SK-N-SH (cell line): ENCODE data around the gene SLC5A11. TPM values are rescaled to one million over a fixed set of nuclear protein-coding genes. Genes with fewer than 3 reads are reported as not detected.
"Not testable (repeated sequence)": the region's sequence is repeated elsewhere in the genome, so short reads cannot be mapped to it uniquely, and the experiment has no call there.

Experiments used
- CTCF ChIA-PET: fragments of 300-600, 350-600 bp; formaldehyde crosslinking; extraction: SDS; loops from one replicate; lab custom pipeline; 2021; lab: Yijun Ruan, JAX
- POLR2A ChIA-PET: fragments of 350-600 bp; sonication (Branson Sonifier 250); formaldehyde crosslinking; extraction: SDS; loops from one replicate; lab custom pipeline; 2020; ENCODE audit warnings: antibody characterized with exemption, inconsistent platforms; lab: Yijun Ruan, JAX
- DNase-seq: peaks from one replicate; pipeline ENCODE4 v3.0.0; 2012
- H2AFZ ChIP-seq: fragments of 200-600 bp; sonication (generic); 2 replicates; pipeline ENCODE4 v1.8.1; 2016; ENCODE audit warnings: antibody characterized with exemption, mild to moderate bottlenecking, low read depth
- H3F3A ChIP-seq: fragments of 200-600 bp; sonication (generic); replicated peaks from 2 replicates; pipeline ENCODE3; 2016; ENCODE audit warnings: antibody characterized with exemption, mild to moderate bottlenecking; ENCODE audit not compliant: insufficient read depth
- H3K27ac ChIP-seq, 2 experiments: fragments of 200-500 bp in 1 of 2; fragments of 200-600 bp in 1 of 2; sonication (Bioruptor generic) in 1 of 2; sonication (generic), shearing (Covaris generic) in 1 of 2; 2 replicates each; pipeline versions ENCODE4 v1.5.1 to v1.6.1; 2014 to 2016; ENCODE audit warnings: low read depth in 2 of 2, inconsistent platforms in 1 of 2, low read length in 1 of 2, mild to moderate bottlenecking in 1 of 2, mixed read lengths in 1 of 2
- H3K27me3 ChIP-seq: fragments of 200-600 bp; sonication (generic), shearing (Covaris generic); 2 replicates; pipeline ENCODE4 v1.6.1; 2016; ENCODE audit warnings: mixed run types; ENCODE audit not compliant: insufficient read depth
- H3K36me3 ChIP-seq, 2 experiments: fragments of 200-500 bp in 1 of 2; fragments of 200-600 bp in 1 of 2; sonication (Bioruptor generic) in 1 of 2; sonication (generic) in 1 of 2; replicated peaks in 1 of 2; 2 replicates each; pipeline versions ENCODE3 to v1.5.1; 2014 to 2016; ENCODE audit warnings: low read length in 1 of 2, mild to moderate bottlenecking in 1 of 2; ENCODE audit not compliant: insufficient read depth in 2 of 2, control insufficient read depth in 1 of 2
- H3K4me1 ChIP-seq, 2 experiments: fragments of 200-500 bp in 1 of 2; fragments of 200-600 bp in 1 of 2; sonication (Bioruptor generic) in 1 of 2; sonication (generic), shearing (Covaris generic) in 1 of 2; 2 replicates each; pipeline versions ENCODE4 v1.5.1 to v1.6.1; 2014 to 2016; ENCODE audit warnings: low read depth in 1 of 2, low read length in 1 of 2, mixed run types in 1 of 2; ENCODE audit not compliant: insufficient read depth in 2 of 2, control insufficient read depth in 1 of 2
- H3K4me2 ChIP-seq: fragments of 200-600 bp; sonication (generic), shearing (Covaris generic); 2 replicates; pipeline ENCODE4 v1.6.1; 2017; ENCODE audit warnings: mixed run types
- H3K4me3 ChIP-seq, 2 experiments: fragments of 200-500 bp in 1 of 2; fragments of 200-600 bp in 1 of 2; sonication (Bioruptor generic) in 1 of 2; sonication (generic), shearing (Covaris generic) in 1 of 2; 2 replicates each; pipeline versions ENCODE4 v1.5.1 to v1.8.1; 2014 to 2016; ENCODE audit warnings: low read depth in 2 of 2, inconsistent platforms in 1 of 2, low read length in 1 of 2, mild to moderate bottlenecking in 1 of 2, mixed read lengths in 1 of 2, moderate library complexity in 1 of 2
- H3K79me2 ChIP-seq: fragments of 200-600 bp; sonication (generic); 2 replicates; pipeline ENCODE4 v1.8.1; 2017; ENCODE audit warnings: mild to moderate bottlenecking; ENCODE audit not compliant: insufficient read depth
- H3K9ac ChIP-seq: fragments of 200-600 bp; sonication (generic); 2 replicates; pipeline ENCODE4 v1.6.1; 2017; ENCODE audit warnings: mixed run types
- H3K9me2 ChIP-seq: fragments of 200-600 bp; sonication (generic); 2 replicates; pipeline ENCODE4 v1.6.1; 2017; ENCODE audit warnings: mixed run types
- H3K9me3 ChIP-seq: fragments of 200-600 bp; sonication (generic); 2 replicates; pipeline ENCODE4 v1.6.1; 2017; ENCODE audit warnings: mixed run types, mild to moderate bottlenecking, moderate library complexity
- H4K20me1 ChIP-seq: fragments of 200-600 bp; sonication (generic); 2 replicates; pipeline ENCODE4 v1.6.1; 2017; ENCODE audit warnings: mild to moderate bottlenecking, mixed run types; ENCODE audit not compliant: insufficient read depth
- EZH2phosphoT487 ChIP-seq: fragments of 200-600 bp; sonication (generic); IDR thresholded peaks from 2 replicates; pipeline ENCODE4 v1.6.1; 2017; ENCODE audit warnings: low read depth, mixed run types, mild to moderate bottlenecking, antibody characterized with exemption, moderate library complexity, borderline replicate concordance
- FOXM1 ChIP-seq: IDR thresholded peaks from 2 replicates; pipeline ENCODE4 v1.4.0; 2012; ENCODE audit warnings: low read depth, mild to moderate bottlenecking
- NFIC ChIP-seq: IDR thresholded peaks from 2 replicates; pipeline ENCODE4 v1.4.0; 2012; ENCODE audit warnings: borderline replicate concordance
- RCOR1 ChIP-seq: fragments of 150-350 bp; IDR thresholded peaks from 2 replicates; pipeline ENCODE4 v1.6.1; 2017; ENCODE audit warnings: antibody characterized with exemption, low read length
- RFX5 ChIP-seq: IDR thresholded peaks from 2 replicates; pipeline ENCODE4 v1.6.1; 2012; ENCODE audit warnings: mild to moderate bottlenecking, improper control_type of control experiment, low read length
- SIN3A ChIP-seq: IDR thresholded peaks from 2 replicates; pipeline ENCODE4 v1.6.1; 2012; ENCODE audit warnings: low read depth, mild to moderate bottlenecking, low read length, moderate library complexity, borderline replicate concordance
- YY1 ChIP-seq: IDR thresholded peaks from 2 replicates; pipeline ENCODE4 v1.4.0; 2012; ENCODE audit warnings: low read depth, mild to moderate bottlenecking
- WGBS: methylation state at CpG from one replicate; pipeline ENCODE4 v1.1.6; 2017; ENCODE audit warnings: low lambda C conversion rate; 5-methylcytosine and 5-hydroxymethylcytosine counted together
- polyA plus RNA-seq, 3 experiments: library from polyadenylated mRNA; depleted of rRNA; stranded (reverse); fragments of >200 nt; gene quantifications; 2 replicates each; pipeline ENCODE4 v1.2.3, GENCODE V29; 2012

SLC5A11 gene
- polyA plus RNA-seq, 1 of the 3 experiments (the other 2 are of a cell fraction) = not detected

- H3K36me3 ChIP-seq = peaks cover 88 to 93% of the 10 kb centered on the region in 2 experiments
- WGBS = 93% methylated on average over 5 of the region's 5 CpGs
- ChIA-PET POLR2A (no interaction called here), CTCF (no interaction called here)
- no peak overlapping the region for H2AFZ ChIP-seq
- H4K20me1 ChIP-seq = no peaks in the 10 kb centered on the region
- no peak overlapping the region for H3K9ac ChIP-seq
- no peak overlapping the region for H3K4me3 ChIP-seq
- H3K9me3 ChIP-seq = no peaks in the 10 kb centered on the region
- H3K9me2 ChIP-seq = no peaks in the 10 kb centered on the region
- H3F3A ChIP-seq = peaks cover 15% of the 10 kb centered on the region
- DNase-seq = no peak
- no peaks in the 10 kb centered on the region for H3K27me3 ChIP-seq
- H3K79me2 ChIP-seq = no peaks in the 10 kb centered on the region
- no peak overlapping the region for H3K4me2 ChIP-seq
- TF ChIP-seq EZH2phosphoT487 (no peak), NFIC (no peak), RCOR1 (no peak)
- H3K27ac ChIP-seq = no peak overlapping the region
- no peaks in the 10 kb centered on the region for H3K4me1 ChIP-seq
Measured at GRCh38 chr16:24805484-24805883, 40.3 kb upstream of the SLC5A11 start.

GRCh38 chr16:24807301-24807700 lies 38.5 kb upstream of the SLC5A11 start:
- Histone ChIP-seq H3K9me2 (no peaks in the 10 kb centered on the region), H2AFZ (no peak overlapping the region)
- CTCF ChIA-PET = interaction anchor here (0.6 kb wide), 1 partner anchor 766 kb away, joined by 3 read pairs; no protein-coding TSS in a partner anchor
- no peak for TF ChIP-seq YY1
- no peak for TF ChIP-seq SIN3A
- TF ChIP-seq, all 33 proteins: peak for 0
- Histone ChIP-seq H4K20me1 (no peaks in the 10 kb centered on the region), H3K36me3 (peaks cover 86 to 89% of the 10 kb centered on the region in 2 experiments), H3K9me3 (no peaks in the 10 kb centered on the region), H3K4me3 (no peak overlapping the region), H3K79me2 (no peaks in the 10 kb centered on the region), H3K4me1 (no peaks in the 10 kb centered on the region), H3K27me3 (no peaks in the 10 kb centered on the region), H3K9ac (no peak overlapping the region), H3K4me2 (no peak overlapping the region), H3K27ac (no peak overlapping the region), H3F3A (peaks cover 16% of the 10 kb centered on the region)
- DNase-seq = no peak
- whole genome bisulfite sequencing = 78% methylated on average over 1 of the region's 1 CpG
- POLR2A ChIA-PET = interaction anchor here (0.6 kb wide), 1 partner anchor 364 kb away, joined by 3 read pairs; no protein-coding TSS in a partner anchor

GRCh38 chr16:24810951-24811843 lies 34.6 kb upstream of the SLC5A11 start:
- Histone ChIP-seq H3K4me1 (no peaks in the 10 kb centered on the region), H2AFZ (no peak overlapping the region), H3K27ac (no peak overlapping the region), H3K9ac (no peak overlapping the region), H3K4me2 (no peak overlapping the region), H3K4me3 (no peak overlapping the region), H4K20me1 (no peaks in the 10 kb centered on the region), H3K9me2 (no peaks in the 10 kb centered on the region), H3K79me2 (no peaks in the 10 kb centered on the region), H3F3A (peaks cover 13% of the 10 kb centered on the region), H3K27me3 (no peaks in the 10 kb centered on the region), H3K36me3 (peaks cover 82 to 86% of the 10 kb centered on the region in 2 experiments), H3K9me3 (no peaks in the 10 kb centered on the region)
- DNase-seq = no peak
- TF ChIP-seq RFX5 = no peak
- no peak for TF ChIP-seq RCOR1
- no peak for TF ChIP-seq FOXM1
- ChIA-PET POLR2A (interaction anchor here (0.5 kb wide), 1 partner anchor 145 kb away, joined by 3 read pairs; no protein-coding TSS in a partner anchor), CTCF (interaction anchor here (0.5 to 2.3 kb wide), 3 partner anchors 9 to 27 kb away, joined by 3 to 9 read pairs (median 3); no protein-coding TSS in a partner anchor)
- 90% methylated on average over 11 of the region's 11 CpGs for WGBS

- H2AFZ ChIP-seq, H4K20me1 ChIP-seq, H3K27me3 ChIP-seq, POLR2A ChIA-PET, H3K27ac ChIP-seq, H3K9ac ChIP-seq, CTCF ChIA-PET, DNase-seq, H3K9me2 ChIP-seq, H3K4me2 ChIP-seq, H3K4me1 ChIP-seq, H3K79me2 ChIP-seq, H3K4me3 ChIP-seq, H3K9me3 ChIP-seq: not testable (repeated sequence)
- peaks cover 84 to 86% of the 10 kb centered on the region in 2 experiments for H3K36me3 ChIP-seq
- peaks cover 18% of the 10 kb centered on the region for H3F3A ChIP-seq
- 93% methylated on average over 6 of the region's 6 CpGs for WGBS
Measured at GRCh38 chr16:24812813-24813212, 33.0 kb upstream of the SLC5A11 start.
